RPMI8226 (cell line): ENCODE data around the gene TTC33.
"Not testable (repeated sequence)": the region's sequence is repeated elsewhere in the genome, so short reads cannot be mapped to it uniquely, and the experiment has no call there.

Experiments
- DNase-seq: peaks from one replicate; pipeline ENCODE4 v3.0.0-alpha.2; 2015

TTC33 gene

DNA sequence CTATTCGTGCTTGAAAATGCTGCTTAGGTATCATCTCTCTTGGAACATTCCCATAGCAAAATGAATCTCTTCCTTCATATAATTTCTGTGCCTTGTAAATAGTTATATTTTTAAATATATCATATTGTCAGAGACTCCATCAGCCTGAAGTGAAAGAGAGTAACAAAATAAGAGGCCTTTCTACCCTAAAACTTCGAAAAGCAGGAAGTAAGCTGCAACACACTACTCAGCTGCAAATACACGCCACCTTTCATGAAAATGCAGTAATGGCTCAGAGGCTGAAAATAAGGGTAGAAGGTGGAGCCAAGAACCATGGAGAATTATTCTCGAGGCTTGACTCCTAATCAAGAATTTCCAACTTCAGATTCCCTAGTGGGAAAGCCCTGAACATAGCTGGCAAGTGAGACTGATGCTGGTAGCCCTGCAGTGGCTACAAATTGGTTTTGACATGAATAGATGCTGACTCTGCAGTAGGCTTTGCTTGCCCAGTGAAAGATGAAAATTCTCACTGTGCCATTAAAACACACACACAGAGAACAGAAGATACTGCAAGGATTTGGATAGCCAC lies 106.2 kb downstream of the TTC33 start:
- DNase-seq = no peak

DNA sequence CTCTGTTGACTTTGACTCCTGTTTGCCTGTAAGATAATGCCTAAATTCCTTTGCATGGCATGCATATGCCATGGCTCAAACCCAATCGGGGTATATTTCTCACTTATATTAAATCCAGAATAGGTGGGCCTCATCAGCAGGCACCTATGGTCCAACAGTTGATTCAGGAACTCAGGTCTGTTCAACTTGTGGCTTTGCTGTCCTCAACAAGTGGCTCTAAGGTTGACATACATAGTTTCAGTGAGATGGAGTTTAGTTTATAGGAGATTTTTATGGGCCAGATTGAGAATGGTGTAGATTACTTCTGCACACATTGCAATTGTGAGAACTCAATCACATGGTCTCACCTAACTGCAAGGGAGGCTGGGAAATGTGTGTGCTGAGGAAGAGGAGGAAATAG lies 107.6 kb downstream of the TTC33 start:
- DNase-seq = no peak

DNA sequence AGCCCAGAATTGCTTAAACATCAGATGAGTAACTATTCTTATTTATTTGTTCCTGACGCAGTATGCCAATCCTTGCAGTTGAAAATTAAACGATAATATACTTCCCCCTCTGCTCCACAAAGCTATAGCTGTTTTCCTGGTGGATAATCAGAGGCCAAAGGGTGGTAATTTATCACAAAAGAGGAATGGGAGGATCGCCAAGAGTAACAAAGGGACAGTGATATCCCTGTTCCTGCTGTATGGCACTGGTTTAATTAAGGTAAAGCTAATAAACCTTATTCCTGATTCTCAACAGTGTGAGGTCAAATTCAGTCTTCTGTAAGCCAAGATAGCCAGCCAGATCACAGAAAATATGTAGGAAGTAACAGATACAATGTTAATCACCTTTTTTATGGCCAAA lies 109.5 kb downstream of the TTC33 start:
- no peak for DNase-seq

DNA sequence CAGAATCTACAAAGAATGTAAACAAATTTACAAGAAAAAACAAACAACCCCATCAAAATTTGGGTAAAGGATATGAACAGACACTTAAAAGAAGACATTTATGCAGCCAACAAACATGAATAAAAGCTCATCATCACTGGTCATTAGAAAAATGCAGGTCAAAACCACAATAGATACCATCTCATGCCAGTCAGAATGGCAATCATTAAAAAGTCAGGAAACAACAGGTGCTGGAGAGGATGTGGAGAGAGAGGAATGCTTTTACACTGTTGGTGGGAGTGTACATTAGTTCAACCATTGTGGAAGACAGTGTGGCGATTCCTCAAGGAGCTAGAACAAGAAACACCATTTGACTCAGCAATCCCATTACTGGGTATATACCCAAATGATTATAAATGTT lies 116.2 kb downstream of the TTC33 start:
- not testable (repeated sequence) for DNase-seq

DNA sequence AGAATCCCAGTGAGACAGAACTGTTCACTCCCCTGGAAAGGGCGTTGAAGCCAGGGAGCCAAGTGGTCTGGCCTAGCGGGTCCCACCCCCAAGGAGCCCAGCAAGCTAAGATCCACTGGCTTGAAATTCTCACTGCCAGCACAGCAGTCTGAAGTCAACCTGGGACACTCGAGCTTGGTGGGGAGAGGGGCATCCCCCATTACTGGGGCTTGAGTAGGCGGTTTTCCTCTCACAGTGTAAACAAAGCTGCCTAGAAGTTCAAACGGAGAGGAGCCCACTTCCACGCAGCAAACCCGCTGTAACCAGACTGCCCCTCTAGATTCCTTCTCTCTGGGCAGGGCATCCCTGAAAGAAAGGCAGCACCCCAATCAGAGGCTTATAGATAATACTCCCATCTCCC lies 121.2 kb downstream of the TTC33 start:
- DNase-seq = no peak

DNA sequence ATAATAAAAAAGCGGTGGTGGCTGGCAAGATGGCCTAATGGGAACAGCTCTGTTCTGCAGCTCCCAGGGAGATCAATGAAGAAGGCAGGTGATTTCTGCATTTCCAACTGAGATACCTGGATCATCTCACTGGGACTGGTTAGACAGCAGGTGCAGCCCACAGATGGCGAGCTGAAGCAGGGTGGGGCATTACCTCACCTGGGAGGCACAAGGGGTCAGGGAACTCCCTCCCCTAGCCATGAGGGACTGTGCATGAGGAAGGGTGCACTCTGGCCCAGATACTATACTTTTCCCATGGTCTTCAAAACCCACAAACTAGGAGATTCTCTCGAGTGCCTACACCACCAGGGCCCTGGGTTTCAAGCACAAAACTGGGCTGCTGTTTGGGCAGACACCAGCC lies 121.6 kb downstream of the TTC33 start:
- no peak for DNase-seq

DNA sequence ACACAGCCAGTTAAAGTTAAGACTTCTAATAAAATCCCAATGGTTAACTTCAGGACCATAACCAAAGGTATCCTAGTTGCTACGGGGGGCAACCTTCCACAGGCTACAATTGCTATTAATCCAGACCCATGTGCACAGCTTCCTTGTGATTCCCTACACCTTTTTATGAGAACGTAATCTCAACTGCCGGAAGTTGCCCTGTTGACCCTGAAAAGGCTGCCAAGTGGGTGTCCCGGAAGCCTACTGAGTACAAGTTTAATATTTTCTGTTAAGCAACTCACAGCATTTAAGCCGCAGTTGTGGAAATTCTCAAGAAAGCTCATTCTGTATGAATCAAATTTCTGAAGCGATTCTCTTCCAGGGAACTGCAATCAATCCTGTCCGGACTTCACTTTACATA lies 124.5 kb downstream of the TTC33 start:
- DNase-seq = no peak

DNA sequence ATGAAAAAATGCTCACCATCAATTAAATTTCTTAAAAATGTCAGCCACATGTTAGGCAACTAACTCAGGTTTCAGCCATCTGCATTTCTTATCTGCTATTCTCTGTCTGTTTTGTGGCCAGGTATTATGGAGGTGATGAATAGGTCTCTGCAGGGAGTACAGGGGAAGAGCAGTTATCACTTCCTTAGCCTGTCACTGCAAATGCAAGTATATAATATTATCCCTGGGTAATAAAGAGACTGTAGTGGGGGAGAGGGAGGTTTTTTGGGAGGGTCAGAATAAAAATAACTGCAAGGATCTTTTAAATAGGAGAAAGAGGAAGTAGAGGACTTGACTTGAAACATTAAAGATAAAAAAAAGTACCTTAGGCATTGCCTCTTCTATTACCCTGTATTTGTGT lies 125.6 kb downstream of the TTC33 start:
- DNase-seq = no peak

DNA sequence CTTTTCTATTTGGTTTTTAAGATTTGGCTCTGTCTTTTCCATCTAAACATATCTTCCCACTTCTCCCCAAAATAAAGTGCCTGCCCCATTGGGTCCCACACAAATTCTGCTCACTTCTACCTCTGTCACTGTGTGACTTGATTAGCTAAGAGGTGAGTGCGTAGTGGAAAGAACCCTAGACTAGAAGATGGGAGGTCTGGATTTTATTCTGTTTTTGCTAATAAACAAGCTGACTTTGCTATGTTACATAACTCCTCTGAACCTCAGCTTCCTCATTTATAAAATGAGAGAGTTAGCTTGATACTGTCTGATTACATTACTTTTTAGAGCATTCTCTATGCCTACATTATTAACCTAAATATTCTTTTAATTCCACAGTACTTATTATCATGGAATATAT lies 127.4 kb downstream of the TTC33 start:
- no peak for DNase-seq

DNA sequence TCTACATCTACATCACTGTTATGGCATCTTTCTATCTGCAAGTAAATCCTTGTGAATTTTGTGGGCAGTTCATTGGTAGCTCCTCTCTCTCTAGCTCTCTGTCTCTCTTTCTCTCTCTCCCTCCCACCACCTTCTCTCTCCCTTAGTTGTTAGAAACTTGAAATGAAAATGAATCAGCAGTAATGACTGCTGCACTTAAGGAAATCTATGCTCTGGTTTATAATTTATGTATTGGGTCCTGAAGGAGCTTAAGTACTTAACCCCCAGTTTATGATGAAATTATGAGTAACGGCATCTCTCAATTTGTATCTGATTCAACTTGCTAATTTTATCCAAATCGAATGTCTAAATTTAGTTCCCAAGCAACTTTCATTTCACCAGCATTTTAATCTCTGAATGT lies 128.1 kb downstream of the TTC33 start:
- no peak for DNase-seq

DNA sequence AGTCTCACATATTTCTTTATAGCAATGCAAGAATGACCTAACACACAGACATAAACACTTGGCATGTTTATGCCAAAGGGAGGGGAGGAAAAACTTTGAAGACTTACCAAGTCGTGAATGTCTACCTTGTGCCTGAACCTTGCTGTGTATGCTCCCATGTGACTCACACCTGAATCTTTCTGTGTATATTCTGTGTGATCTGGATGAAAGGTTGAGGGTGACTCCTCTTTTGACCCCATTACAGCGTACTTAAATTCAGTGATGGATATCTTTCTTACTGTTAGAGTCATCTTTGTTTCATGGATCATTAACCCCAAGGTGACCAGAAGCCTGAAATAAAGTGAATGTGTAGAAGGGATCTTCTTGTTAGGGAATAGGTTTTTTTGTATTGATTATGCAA lies 129.0 kb downstream of the TTC33 start:
- DNase-seq = no peak

DNA sequence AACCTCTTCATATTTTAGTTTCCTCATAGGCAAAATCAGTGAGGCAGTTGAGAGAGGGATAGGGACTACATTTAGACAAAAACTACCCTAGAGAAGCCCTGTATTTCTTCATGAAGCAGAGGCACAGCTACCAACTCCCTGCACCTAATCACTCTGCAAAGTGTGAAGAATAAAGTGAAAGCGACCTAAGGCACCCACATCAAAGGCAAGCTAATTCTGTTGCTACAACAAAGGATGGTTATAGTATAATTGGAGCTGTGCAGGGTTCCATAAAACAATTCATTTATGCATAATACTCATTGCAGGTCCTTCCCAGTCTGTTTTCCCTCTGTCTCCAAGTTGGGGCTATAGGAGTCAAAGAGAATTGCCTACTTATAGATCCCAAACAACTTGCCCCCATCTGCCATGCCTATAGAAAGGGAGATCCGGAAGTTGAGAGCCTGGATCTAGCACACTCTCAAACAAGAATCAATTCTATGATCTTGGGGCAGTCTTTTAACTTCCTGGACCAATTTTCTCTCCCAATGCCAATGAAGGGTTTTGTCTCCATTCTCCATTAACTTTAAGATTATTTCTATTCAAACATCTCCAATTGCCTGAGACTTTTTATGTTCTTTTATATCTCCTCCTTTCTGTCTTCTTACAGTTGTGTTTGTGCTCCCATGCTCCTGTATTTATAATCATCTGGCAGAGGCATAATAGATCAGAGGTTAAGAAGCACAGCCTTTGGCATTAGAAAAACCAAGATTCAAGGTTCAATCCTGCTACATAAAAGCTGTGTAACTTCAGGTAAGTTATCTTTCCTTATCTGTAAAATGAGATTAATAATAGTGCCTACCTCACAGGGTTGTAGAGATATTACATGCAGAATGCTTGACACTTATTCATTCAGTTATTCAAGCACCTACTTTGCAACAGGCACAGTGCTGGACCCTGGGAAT lies 132.0 kb downstream of the TTC33 start:
- no peak for DNase-seq

DNA sequence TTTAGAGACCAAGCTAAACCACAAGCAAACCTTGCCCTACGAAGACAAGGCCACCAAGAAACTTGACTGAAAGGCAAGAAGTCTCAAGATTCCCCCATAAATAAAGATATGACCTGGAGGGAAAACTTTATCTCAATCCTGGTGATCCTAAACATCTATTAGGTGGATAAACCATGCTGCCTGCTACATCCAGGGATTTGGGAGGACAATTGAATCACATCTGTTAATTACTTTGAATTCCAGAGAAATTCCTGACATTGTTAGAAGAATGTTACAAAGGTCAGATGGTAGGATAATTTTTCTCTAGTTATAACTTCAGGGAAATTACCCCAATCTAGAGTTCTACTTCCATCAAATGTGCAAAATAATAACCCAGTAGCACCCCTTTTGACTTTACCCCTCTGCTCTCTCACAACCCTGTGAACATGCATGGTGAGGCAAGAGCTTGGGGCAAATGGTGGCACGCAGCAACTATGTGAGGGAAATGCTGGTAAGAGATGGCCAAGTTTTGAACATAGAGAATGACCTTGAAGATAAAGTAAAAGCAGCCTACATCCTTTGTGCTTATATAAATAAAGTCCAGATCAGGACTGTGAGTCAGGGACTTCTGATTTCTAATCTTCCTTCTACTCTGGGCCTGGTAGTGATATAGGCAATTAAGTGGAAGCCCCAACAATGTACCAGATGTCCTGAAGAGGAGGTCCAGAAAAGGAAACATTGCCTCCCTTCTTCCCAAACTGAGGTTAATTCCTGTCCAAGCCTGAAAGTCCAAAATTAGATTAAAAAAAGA lies 133.1 kb downstream of the TTC33 start:
- no peak for DNase-seq

DNA sequence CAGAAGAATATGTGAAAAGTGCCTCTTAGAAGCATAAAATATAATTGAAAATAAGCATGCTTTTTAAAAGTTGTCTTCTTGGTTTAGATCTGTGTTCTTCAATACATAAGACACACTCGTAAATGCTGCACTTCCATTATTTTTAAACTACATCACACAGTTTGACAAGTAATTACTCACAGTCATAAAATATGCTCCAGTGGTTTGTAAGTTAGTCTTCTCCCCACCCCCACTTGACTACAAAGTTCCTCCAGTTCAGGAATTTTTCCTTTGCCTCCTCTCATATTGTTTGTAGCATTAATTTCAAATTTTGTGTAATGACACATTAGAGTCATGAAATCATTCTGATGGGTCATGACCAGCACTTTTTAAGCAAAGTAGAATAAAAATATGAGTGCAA lies 136.3 kb downstream of the TTC33 start:
- no peak for DNase-seq

DNA sequence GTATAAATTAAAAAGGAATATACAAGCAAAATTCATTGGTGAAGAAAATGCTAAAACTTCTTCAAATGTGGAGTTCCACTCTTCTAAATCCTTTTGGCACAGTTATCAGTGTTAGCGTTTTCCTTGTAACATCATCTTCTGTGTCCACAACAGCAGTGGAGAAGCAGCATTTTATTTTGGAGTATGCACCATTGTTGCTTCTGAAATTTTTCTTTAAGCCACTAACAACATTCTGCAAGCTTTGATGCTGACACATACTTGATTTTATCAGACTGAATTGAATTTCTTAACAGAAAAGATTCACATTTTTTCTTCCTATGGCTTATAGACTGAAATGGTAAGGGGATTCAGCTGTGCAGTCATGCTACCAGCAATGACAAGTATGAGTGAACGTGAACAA lies 136.8 kb downstream of the TTC33 start:
- DNase-seq = no peak

DNA sequence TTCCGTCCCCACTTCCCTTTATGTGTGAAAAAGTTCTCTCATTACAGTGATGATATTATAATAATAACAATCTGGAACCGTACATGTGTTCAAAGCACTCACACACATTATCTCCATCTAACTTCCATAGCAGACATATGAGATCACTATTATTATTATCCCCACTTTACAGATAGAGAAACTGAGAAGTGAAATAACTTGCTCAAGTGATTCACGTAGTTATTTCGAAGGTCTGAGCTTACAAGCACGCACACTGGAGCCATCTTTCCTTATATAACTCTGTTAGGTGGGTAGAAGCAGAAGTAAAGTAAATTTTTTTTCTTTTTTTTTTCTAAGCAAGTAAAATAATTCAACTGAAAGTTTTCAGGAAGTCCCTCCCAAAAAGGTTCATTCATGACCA lies 139.0 kb downstream of the TTC33 start:
- no peak for DNase-seq

DNA sequence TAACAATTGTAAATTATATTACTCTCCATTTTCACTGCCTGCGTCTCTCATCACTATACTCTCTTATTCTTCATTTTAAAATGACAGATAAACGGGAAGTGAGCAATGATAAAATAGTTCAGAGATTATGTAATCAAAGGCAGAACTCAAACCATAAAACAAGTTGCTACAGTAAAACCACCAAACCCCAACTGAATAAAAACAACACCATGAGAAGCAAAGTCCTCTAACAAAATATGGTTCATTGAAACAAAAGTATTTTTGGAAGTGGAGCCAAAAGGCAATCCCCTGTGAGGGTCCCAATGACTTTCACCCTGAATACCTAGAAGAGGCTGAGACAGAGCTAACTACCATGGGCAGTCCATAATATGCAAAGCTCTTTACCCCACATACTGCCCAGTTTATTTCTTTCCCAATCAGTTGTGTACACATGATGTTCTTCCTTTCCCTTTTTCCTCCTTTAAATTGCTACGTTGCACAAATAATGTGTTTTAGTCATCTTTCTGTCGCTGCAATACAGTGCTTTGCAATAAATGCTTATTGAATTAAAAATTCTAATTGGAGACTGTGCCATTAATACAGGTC lies 140.1 kb downstream of the TTC33 start:
- DNase-seq = no peak

DNA sequence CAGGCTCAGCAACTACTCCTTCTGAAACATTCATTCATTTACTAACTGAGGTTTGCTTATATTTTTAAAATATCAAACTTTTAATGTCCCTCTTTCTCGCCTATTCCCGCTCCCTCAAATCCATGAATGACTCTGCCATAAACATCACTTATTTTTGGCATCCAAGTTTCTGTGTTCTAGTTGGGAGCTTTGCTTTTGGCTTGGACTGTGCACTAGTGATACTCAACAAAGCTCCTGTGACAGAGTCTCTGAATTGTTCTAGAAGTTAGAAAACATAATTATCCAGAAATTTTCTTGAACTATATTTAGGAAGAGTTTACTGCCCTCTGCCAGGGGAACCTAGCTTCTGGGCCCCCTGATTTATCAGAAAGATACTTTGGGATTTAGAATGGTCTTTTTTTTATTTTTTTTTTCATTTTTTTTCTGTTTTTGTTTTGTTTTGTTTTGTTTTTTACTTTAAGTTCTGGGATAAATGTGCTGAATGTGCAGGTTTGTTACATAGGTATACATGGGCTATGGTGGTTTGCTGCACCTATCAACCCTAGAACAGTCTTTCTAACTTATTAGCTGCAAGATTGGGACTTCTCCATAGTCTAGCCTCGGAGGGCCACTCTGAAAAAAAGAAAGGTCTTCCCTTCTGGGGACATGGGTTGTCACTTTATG lies 140.7 kb downstream of the TTC33 start:
- no peak for DNase-seq

DNA sequence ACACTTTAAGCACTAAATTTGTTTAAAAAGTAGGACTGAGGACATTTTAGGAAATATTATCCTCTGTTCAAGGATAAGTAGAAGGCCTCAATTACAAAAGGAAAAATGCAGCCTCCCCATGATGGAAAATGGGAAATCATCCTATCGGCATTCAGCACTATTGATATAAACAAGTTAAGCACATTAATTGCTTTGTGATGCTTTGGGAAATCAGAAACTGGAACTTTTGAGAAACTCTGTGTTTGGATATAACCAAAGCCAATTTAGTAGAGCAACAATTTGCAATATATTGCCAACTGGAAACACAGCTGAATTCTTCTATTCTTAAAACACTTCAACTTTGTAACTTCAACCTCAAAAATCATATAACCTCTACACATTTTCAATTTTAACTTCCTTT lies 141.3 kb downstream of the TTC33 start:
- no peak for DNase-seq

DNA sequence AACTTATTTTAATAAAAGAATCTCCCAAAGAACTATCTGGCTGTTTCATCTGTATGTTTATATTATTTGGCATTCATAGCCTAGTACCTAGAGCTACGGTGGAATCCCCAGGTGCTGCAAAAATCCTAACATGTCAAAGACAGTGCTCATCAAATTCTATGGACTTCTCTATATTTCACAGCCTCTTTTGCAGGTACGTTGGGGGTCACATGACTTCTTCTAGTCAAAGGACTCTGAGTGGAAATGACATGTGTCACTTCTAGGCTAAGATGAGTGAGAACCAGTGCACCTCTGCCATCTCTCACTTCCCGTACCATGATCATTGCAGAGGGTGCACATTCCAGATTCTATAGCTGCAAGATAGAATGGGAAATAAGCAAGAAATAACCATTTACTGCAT lies 148.6 kb downstream of the TTC33 start:
- DNase-seq = no peak

DNA sequence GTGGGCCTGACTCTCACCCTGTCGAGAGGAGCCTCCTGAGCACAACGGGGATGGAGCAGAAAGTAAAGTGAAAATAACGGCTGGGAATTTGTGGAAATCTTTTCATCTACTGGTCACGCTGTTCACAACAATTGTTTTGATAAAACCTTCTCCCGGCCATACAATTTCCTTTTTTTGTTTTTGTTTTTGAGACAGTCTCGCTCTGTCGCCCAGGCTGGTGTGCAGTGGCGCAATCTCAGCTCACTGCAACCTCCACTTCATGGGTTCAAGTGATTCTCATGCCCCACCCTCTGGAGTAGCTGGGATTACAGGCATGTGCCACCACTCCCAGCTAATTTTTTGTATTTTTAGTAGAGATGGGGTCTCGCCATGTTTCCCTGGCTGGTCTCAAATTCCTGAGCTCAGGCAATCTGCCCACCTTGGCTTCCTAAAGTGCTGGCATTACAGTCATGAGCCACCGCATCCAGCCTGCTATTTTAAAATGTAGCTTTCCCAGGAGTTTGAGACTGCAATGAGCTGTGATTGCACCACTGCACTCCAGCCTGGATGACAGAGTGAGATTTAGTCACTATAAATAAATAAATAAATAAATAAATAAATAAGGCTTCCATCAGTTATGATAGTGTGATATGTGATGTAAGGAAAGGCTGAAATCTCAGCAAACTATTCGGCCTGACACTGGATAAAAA lies 149.5 kb downstream of the TTC33 start:
- DNase-seq = no peak

DNA sequence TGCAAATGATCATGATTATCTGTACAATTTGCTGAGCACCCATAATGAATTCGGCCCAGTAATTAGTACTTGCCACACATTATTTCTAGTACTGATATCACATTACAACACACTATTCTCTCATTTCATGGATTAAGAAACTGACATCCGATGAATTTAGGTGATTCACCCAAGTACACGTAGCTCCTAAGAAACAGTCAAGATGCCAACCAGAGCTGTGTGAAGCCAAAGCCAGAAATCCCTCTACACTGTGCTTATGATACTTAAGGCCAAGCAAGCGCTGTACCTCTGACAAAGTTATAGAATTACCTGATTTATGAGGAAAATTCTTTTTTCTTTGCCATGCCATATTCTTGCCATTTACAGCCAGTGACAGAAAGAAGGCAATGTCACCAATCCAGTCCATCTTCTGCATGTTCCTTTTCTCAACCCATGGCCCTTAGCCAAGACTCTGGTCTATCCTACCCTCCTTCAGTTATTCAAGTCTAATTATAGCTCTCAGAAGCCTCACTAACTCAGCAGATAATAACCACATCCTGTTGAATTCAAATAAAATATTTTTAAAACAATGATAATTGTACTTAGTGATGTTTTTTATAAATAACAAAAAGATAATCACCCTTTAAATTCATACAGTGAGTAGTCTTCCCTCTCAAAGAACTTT lies 150.3 kb downstream of the TTC33 start:
- DNase-seq = peak; percentile 82
